ENCODE data around the gene SLC4A8. TPM values are rescaled to one million over a fixed set of nuclear protein-coding genes. Genes with fewer than 3 reads are reported as not detected.
A peak's percentile ranks its signal among the peaks of the same experiment; 100 is the strongest.

Gene SLC4A8
- total and polyA plus RNA-seq, 9 of the 15 experiments (the other 6 are each of a cell fraction or from before 2014, with no cell fraction given) = 0.04 to 1.5 (median 0.12) TPM; not detected in 2

DNA sequence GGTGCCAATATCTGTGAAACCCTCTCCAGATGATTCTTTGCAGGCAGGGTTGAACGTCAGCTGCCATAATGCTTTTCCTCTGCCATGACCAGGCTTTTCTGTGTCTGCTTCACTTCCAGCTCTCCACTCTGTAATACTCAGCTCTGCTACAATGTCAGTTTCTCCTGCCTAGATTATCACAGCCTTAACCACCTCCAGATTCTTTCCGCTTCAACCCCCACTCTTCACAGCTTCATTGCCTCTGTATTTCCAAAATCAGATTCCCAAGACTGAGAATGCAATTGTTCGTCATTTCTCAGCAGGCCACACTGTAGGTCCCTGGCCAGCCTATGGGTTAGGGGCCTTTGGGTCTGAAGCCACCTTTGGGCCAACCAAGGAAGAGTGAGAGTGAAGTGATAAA, 92.7 kb downstream of the SLC4A8 start (continued):
- TF ChIP-seq ZNF830 (CRISPR knock-in tag; IDR thresholded peaks at IDR 0.05) = no peak
- TF ChIP-seq, protein P1, sequence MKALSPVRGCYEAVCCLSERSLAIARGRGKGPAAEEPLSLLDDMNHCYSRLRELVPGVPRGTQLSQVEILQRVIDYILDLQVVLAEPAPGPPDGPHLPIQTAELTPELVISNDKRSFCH (CRISPR knock-in tag; IDR thresholded peaks at IDR 0.05) = no peak
- TF ChIP-seq, protein P1 (tag; IDR thresholded peaks at IDR 0.05) = no peak
- no peak for TF ChIP-seq SP1 (CRISPR knock-in tag; IDR thresholded peaks at IDR 0.05)
- no peak for TF ChIP-seq ZBTB1 (CRISPR knock-in tag; IDR thresholded peaks at IDR 0.05; ENCODE audit: borderline replicate concordance, low read depth)

DNA sequence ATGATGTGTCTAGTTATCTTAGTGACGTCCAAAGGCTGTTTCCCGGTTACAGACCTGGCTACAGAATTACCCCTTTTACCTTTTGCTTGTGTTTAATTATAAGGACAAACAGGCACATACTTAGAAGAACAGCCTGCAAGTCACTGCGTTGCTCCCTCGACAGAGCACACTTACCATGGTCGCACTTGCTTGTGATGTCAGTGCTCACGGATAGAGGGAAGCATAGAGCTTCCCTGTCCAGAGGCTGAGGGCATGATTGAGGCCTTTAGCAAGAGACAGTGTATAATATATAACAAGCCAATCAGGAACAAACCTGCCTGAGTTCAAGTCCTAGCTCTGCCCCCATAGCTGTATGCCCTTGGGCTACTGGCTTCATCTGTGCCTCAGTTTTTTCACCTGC, 93.2 kb downstream of the SLC4A8 start:
- no TSS peak for BruUV-seq (replicated peaks)
- no peak overlapping the region for H2AFZ ChIP-seq (ENCODE audit: low read depth, low read length)
- WGBS (ENCODE audit: insufficient coverage, low coverage, missing lambda C conversion rate) = 3% methylated on average over 6 of the region's 6 CpGs
- no peaks in the 10 kb centered on the region for H3K9me3 ChIP-seq (replicated peaks; ENCODE audit: control insufficient read depth, insufficient read depth, low read depth, low read length)
- H3K79me2 ChIP-seq (ENCODE audit: control insufficient read depth, insufficient read depth, low read length) = no peaks in the 10 kb centered on the region
- FAIRE-seq (peak; percentile 87), ATAC-seq (peak; percentile 89), DNase-seq (ENCODE audit: extremely low read depth in 1 of 4, low spot score in 3 of 4) (peak in 1 of 4 experiments; percentile 30)
- no peaks in the 10 kb centered on the region for H3K36me3 ChIP-seq (ENCODE audit: control insufficient read depth, insufficient read depth, low read length)
- intact Hi-C loops (cut with micrococcal nuclease) = no loop called here
- H3K27me3 ChIP-seq (ENCODE audit: control insufficient read depth in 2 of 2, insufficient read depth in 2 of 2, low read length in 2 of 2) = peaks cover 0 to 9% of the 10 kb centered on the region in 2 experiments; a peak in 2 of 5 replicates
- in situ Hi-C loops (cut with MboI) = no loop called here
- ChIA-PET POLR2A (interaction anchor here (0.5 to 1.4 kb wide), 4 partner anchors 12 to 161 kb away, joined by 3 read pairs; no protein-coding TSS in a partner anchor), CTCF (ENCODE audit: low intra/inter-chr PET ratio) (no interaction called here)
- no peak overlapping the region for H3K27ac ChIP-seq (ENCODE audit: extremely low read depth, low read depth, low read length)
- H3K4me2 ChIP-seq (ENCODE audit: insufficient read depth, low read length) = no peak overlapping the region
- H3K4me1 ChIP-seq (replicated peaks in 1 of 2; ENCODE audit: control insufficient read depth in 2 of 2, insufficient read depth in 2 of 2, low read length in 2 of 2) = peaks cover 0 to 4% of the 10 kb centered on the region in 2 experiments; a peak in 2 of 5 replicates
- H3K4me3 ChIP-seq = no peak overlapping the region
- peaks cover 13% of the 10 kb centered on the region for H4K20me1 ChIP-seq (replicated peaks; ENCODE audit: control insufficient read depth, insufficient read depth, low read length)
- no peaks in the 10 kb centered on the region for H3K9me1 ChIP-seq (ENCODE audit: control insufficient read depth, insufficient read depth, low read length)
- no peak overlapping the region for H3K9ac ChIP-seq (ENCODE audit: insufficient read depth in 1 of 2, low read depth in 2 of 2, low read length in 2 of 2)
- TF ChIP-seq GATAD2B (IDR thresholded peaks at IDR 0.05; ENCODE audit: borderline replicate concordance) (no peak), RBM17 (IDR thresholded peaks at IDR 0.05; ENCODE audit: borderline replicate concordance, low read depth, low read length) (no peak), HEY1 (CRISPR knock-in tag; IDR thresholded peaks at IDR 0.05; ENCODE audit: borderline replicate concordance) (no peak)
- TF ChIP-seq, protein P2, sequence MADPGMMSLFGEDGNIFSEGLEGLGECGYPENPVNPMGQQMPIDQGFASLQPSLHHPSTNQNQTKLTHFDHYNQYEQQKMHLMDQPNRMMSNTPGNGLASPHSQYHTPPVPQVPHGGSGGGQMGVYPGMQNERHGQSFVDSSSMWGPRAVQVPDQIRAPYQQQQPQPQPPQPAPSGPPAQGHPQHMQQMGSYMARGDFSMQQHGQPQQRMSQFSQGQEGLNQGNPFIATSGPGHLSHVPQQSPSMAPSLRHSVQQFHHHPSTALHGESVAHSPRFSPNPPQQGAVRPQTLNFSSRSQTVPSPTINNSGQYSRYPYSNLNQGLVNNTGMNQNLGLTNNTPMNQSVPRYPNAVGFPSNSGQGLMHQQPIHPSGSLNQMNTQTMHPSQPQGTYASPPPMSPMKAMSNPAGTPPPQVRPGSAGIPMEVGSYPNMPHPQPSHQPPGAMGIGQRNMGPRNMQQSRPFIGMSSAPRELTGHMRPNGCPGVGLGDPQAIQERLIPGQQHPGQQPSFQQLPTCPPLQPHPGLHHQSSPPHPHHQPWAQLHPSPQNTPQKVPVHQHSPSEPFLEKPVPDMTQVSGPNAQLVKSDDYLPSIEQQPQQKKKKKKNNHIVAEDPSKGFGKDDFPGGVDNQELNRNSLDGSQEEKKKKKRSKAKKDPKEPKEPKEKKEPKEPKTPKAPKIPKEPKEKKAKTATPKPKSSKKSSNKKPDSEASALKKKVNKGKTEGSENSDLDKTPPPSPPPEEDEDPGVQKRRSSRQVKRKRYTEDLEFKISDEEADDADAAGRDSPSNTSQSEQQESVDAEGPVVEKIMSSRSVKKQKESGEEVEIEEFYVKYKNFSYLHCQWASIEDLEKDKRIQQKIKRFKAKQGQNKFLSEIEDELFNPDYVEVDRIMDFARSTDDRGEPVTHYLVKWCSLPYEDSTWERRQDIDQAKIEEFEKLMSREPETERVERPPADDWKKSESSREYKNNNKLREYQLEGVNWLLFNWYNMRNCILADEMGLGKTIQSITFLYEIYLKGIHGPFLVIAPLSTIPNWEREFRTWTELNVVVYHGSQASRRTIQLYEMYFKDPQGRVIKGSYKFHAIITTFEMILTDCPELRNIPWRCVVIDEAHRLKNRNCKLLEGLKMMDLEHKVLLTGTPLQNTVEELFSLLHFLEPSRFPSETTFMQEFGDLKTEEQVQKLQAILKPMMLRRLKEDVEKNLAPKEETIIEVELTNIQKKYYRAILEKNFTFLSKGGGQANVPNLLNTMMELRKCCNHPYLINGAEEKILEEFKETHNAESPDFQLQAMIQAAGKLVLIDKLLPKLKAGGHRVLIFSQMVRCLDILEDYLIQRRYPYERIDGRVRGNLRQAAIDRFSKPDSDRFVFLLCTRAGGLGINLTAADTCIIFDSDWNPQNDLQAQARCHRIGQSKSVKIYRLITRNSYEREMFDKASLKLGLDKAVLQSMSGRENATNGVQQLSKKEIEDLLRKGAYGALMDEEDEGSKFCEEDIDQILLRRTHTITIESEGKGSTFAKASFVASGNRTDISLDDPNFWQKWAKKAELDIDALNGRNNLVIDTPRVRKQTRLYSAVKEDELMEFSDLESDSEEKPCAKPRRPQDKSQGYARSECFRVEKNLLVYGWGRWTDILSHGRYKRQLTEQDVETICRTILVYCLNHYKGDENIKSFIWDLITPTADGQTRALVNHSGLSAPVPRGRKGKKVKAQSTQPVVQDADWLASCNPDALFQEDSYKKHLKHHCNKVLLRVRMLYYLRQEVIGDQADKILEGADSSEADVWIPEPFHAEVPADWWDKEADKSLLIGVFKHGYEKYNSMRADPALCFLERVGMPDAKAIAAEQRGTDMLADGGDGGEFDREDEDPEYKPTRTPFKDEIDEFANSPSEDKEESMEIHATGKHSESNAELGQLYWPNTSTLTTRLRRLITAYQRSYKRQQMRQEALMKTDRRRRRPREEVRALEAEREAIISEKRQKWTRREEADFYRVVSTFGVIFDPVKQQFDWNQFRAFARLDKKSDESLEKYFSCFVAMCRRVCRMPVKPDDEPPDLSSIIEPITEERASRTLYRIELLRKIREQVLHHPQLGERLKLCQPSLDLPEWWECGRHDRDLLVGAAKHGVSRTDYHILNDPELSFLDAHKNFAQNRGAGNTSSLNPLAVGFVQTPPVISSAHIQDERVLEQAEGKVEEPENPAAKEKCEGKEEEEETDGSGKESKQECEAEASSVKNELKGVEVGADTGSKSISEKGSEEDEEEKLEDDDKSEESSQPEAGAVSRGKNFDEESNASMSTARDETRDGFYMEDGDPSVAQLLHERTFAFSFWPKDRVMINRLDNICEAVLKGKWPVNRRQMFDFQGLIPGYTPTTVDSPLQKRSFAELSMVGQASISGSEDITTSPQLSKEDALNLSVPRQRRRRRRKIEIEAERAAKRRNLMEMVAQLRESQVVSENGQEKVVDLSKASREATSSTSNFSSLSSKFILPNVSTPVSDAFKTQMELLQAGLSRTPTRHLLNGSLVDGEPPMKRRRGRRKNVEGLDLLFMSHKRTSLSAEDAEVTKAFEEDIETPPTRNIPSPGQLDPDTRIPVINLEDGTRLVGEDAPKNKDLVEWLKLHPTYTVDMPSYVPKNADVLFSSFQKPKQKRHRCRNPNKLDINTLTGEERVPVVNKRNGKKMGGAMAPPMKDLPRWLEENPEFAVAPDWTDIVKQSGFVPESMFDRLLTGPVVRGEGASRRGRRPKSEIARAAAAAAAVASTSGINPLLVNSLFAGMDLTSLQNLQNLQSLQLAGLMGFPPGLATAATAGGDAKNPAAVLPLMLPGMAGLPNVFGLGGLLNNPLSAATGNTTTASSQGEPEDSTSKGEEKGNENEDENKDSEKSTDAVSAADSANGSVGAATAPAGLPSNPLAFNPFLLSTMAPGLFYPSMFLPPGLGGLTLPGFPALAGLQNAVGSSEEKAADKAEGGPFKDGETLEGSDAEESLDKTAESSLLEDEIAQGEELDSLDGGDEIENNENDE (IDR thresholded peaks at IDR 0.05; ENCODE audit: low read depth, low read length) = no peak

All from K562 (cell line).